H9 (cell line): ENCODE data around the gene SSBP3. TPM values are rescaled to one million over a fixed set of nuclear protein-coding genes. Genes with fewer than 3 reads are reported as not detected.

ENCODE experiments used
- DNase-seq: peaks from one replicate; pipeline ENCODE4 v3.0.0-alpha.2; 2017
- H2AFZ ChIP-seq: one replicate; pipeline ENCODE4 v1.6.1; 2013; ENCODE audit warnings: mild to moderate bottlenecking, low read length, control low read depth, moderate library complexity
- H2AK5ac ChIP-seq: 2 replicates; pipeline ENCODE4 v1.6.1; 2013; ENCODE audit warnings: low read length, control low read depth, mixed read lengths; ENCODE audit not compliant: insufficient read length
- H2BK120ac ChIP-seq: one replicate; pipeline ENCODE4 v1.6.1; 2013; ENCODE audit warnings: low read depth, mild to moderate bottlenecking, low read length, control low read depth, inconsistent platforms; ENCODE audit not compliant: poor library complexity, severe bottlenecking
- H2BK12ac ChIP-seq: 2 replicates; pipeline ENCODE4 v1.6.1; 2013; ENCODE audit warnings: low read length, control low read depth, mixed read lengths, low read depth; ENCODE audit not compliant: insufficient read length
- H2BK15ac ChIP-seq: 2 replicates; pipeline ENCODE4 v1.6.1; 2013; ENCODE audit warnings: low read depth, low read length, control low read depth
- H2BK20ac ChIP-seq: one replicate; pipeline ENCODE4 v1.6.1; 2013; ENCODE audit warnings: low read depth, mild to moderate bottlenecking, low read length, control low read depth, inconsistent platforms; ENCODE audit not compliant: poor library complexity, severe bottlenecking
- H2BK5ac ChIP-seq: 2 replicates; pipeline ENCODE4 v1.6.1; 2013; ENCODE audit warnings: low read length, control low read depth, mixed read lengths; ENCODE audit not compliant: insufficient read length
- H3K14ac ChIP-seq: 2 replicates; pipeline ENCODE4 v1.6.1; 2013; ENCODE audit warnings: low read length, control low read depth; ENCODE audit not compliant: insufficient read depth
- H3K18ac ChIP-seq: 2 replicates; pipeline ENCODE4 v1.6.1; 2013; ENCODE audit warnings: low read depth, mild to moderate bottlenecking, mixed read lengths, low read length, control low read depth; ENCODE audit not compliant: insufficient read length
- H3K23ac ChIP-seq: 2 replicates; pipeline ENCODE4 v1.6.1; 2013; ENCODE audit warnings: low read length, control low read depth, mixed read lengths, low read depth; ENCODE audit not compliant: insufficient read length
- H3K23me2 ChIP-seq: 2 replicates; pipeline ENCODE4 v1.6.1; 2013; ENCODE audit warnings: low read depth, mild to moderate bottlenecking, mixed read lengths, low read length, control low read depth; ENCODE audit not compliant: insufficient read length, poor library complexity, severe bottlenecking
- H3K27ac ChIP-seq: 2 replicates; pipeline ENCODE4 v1.5.1; 2013; ENCODE audit warnings: low read length, control low read depth, mixed read lengths, low read depth; ENCODE audit not compliant: insufficient read length
- H3K27me3 ChIP-seq: 2 replicates; pipeline ENCODE4 v1.6.1; 2013; ENCODE audit warnings: low read length, control low read depth, inconsistent platforms; ENCODE audit not compliant: insufficient read depth
- H3K4ac ChIP-seq: 2 replicates; pipeline ENCODE4 v1.6.1; 2013; ENCODE audit warnings: low read depth, mild to moderate bottlenecking, control low read depth, inconsistent platforms, low read length, moderate library complexity
- H3K4me1 ChIP-seq: 2 replicates; pipeline ENCODE4 v1.6.1; 2013; ENCODE audit warnings: low read length, control low read depth, inconsistent platforms; ENCODE audit not compliant: insufficient read depth
- H3K4me2 ChIP-seq: 2 replicates; pipeline ENCODE4 v1.6.1; 2013; ENCODE audit warnings: low read length, control low read depth, mixed read lengths; ENCODE audit not compliant: insufficient read length, insufficient read depth
- H3K56ac ChIP-seq: 2 replicates; pipeline ENCODE4 v1.6.1; 2013; ENCODE audit warnings: low read depth, mild to moderate bottlenecking, mixed read lengths, low read length, control low read depth; ENCODE audit not compliant: insufficient read length
- H3K79me1 ChIP-seq: 2 replicates; pipeline ENCODE4 v1.6.1; 2013; ENCODE audit warnings: low read depth, mild to moderate bottlenecking, moderate library complexity, low read length, control low read depth, inconsistent platforms; ENCODE audit not compliant: insufficient read depth, poor library complexity, severe bottlenecking
- H3K79me2 ChIP-seq: 2 replicates; pipeline ENCODE4 v1.6.1; 2013; ENCODE audit warnings: low read length, control low read depth, inconsistent platforms; ENCODE audit not compliant: insufficient read depth
- H3K9ac ChIP-seq: 2 replicates; pipeline ENCODE4 v1.6.1; 2013; ENCODE audit warnings: low read length, control low read depth, mixed read lengths; ENCODE audit not compliant: insufficient read length; ENCODE audit errors: extremely low read depth
- H3K9me3 ChIP-seq: one replicate; pipeline ENCODE4 v1.6.1; 2013; ENCODE audit warnings: low read depth, low read length, inconsistent platforms; ENCODE audit not compliant: control insufficient read depth
- H3T11ph ChIP-seq: one replicate; pipeline ENCODE4 v1.6.1; 2013; ENCODE audit warnings: mild to moderate bottlenecking, low read length, control low read depth, inconsistent platforms
- H4K20me1 ChIP-seq: one replicate; pipeline ENCODE4 v1.6.1; 2013; ENCODE audit not compliant: control insufficient read depth, insufficient read length, insufficient read depth
- H4K5ac ChIP-seq: 2 replicates; pipeline ENCODE4 v1.6.1; 2013; ENCODE audit warnings: low read depth, mild to moderate bottlenecking, mixed read lengths, low read length, control low read depth; ENCODE audit not compliant: insufficient read length
- H4K8ac ChIP-seq: replicated peaks from 2 replicates; pipeline ENCODE4 v1.6.1; 2013; ENCODE audit warnings: low read length, control low read depth, mixed read lengths, low read depth; ENCODE audit not compliant: insufficient read length
- H4K91ac ChIP-seq: 2 replicates; pipeline ENCODE4 v1.6.1; 2013; ENCODE audit warnings: low read depth, mild to moderate bottlenecking, moderate library complexity, mixed read lengths, low read length, control low read depth; ENCODE audit not compliant: insufficient read length
- H3K27ac Mint-ChIP-seq, 3 experiments: 2 replicates in 2 of 3; 3 replicates in 1 of 3; pipeline ENCODE4 v1.8.0; 2020 to 2021; ENCODE audit warnings: mixed read lengths in 3 of 3, mild to moderate bottlenecking in 1 of 3, moderate library complexity in 1 of 3
- H3K27me3 Mint-ChIP-seq: 2 replicates; pipeline ENCODE4 v1.8.0; 2021; ENCODE audit warnings: low read depth, mild to moderate bottlenecking, moderate library complexity, mixed read lengths
- H3K36me3 Mint-ChIP-seq, 3 experiments: 2 replicates in 2 of 3; 3 replicates in 1 of 3; pipeline ENCODE4 v1.8.0; 2020 to 2021; ENCODE audit warnings: low read depth in 3 of 3, mixed read lengths in 3 of 3; ENCODE audit not compliant: insufficient read depth in 1 of 3
- H3K4me1 Mint-ChIP-seq, 2 experiments: 2 replicates each; pipeline ENCODE4 v1.8.0; 2020; ENCODE audit warnings: mixed read lengths in 2 of 2
- H3K4me3 Mint-ChIP-seq, 2 experiments: 2 replicates in 1 of 2; 3 replicates in 1 of 2; pipeline ENCODE4 v1.8.0; 2020 to 2021; ENCODE audit warnings: mild to moderate bottlenecking in 2 of 2, mixed read lengths in 2 of 2, moderate library complexity in 1 of 2
- H3K9me3 Mint-ChIP-seq, 2 experiments: 2 replicates in 1 of 2; 3 replicates in 1 of 2; pipeline ENCODE4 v1.8.0; 2020; ENCODE audit warnings: mild to moderate bottlenecking in 2 of 2, mixed read lengths in 2 of 2, moderate library complexity in 1 of 2
- CTCF ChIP-seq: fragments of 200-600 bp; sonication (generic); conservative IDR thresholded peaks from 3 replicates; pipeline ENCODE4 v1.8.0; 2021; ENCODE audit warnings: antibody characterized with exemption, mild to moderate bottlenecking
- WGBS: extraction: QIAGEN DNeasy Blood & Tissue Kit; methylation state at CpG from one replicate; pipeline ENCODE4 v1.1.7; 2013; ENCODE audit warnings: missing lambda C conversion rate, low lambda C conversion rate, mixed read lengths; ENCODE audit not compliant: insufficient read length; ENCODE audit errors: extremely low coverage; 5-methylcytosine and 5-hydroxymethylcytosine counted together
- total RNA-seq: library from RNA; stranded (reverse); gene quantifications from 2 replicates; pipeline ENCODE4 v1.2.1, GENCODE V29; 2021

Gene SSBP3
- total RNA-seq, 1 experiment from 2014 or later = 126 TPM

GRCh38 chr1:54292002-54292911, 113.9 kb downstream of the SSBP3 start:
- H3K27ac Mint-ChIP-seq = peak overlapping the region; percentile 23 to 89 (median 88); a peak in 4 of 7 replicates
- no peak overlapping the region for H2AFZ ChIP-seq
- peaks cover 2% of the 10 kb centered on the region for H4K20me1 ChIP-seq
- no peak overlapping the region for H3K4ac ChIP-seq
- H3K4me1 ChIP-seq = peaks cover 13% of the 10 kb centered on the region
- no peak overlapping the region for H2BK12ac ChIP-seq
- H3K36me3 Mint-ChIP-seq = no peaks in the 10 kb centered on the region
- no peak overlapping the region for H3K56ac ChIP-seq
- no peak overlapping the region for H2BK20ac ChIP-seq
- WGBS = no CpG with 5 or more reads among the region's 10 CpGs
- no peak overlapping the region for H2BK15ac ChIP-seq
- H3K23me2 ChIP-seq = no peaks in the 10 kb centered on the region
- H3K18ac ChIP-seq = no peak overlapping the region
- no peaks in the 10 kb centered on the region for H3K27me3 Mint-ChIP-seq
- no peaks in the 10 kb centered on the region for H3K9me3 ChIP-seq
- H2BK120ac ChIP-seq = no peak overlapping the region
- TF ChIP-seq CTCF = no peak
- H3K27me3 ChIP-seq = no peaks in the 10 kb centered on the region
- H3K9ac ChIP-seq = no peak overlapping the region
- peaks cover 17% of the 10 kb centered on the region for H3K79me2 ChIP-seq
- H3K4me1 Mint-ChIP-seq = peaks cover 77 to 88% of the 10 kb centered on the region in 2 experiments
- DNase-seq = no peak
- H2BK5ac ChIP-seq = no peak overlapping the region
- no peak overlapping the region for H3K27ac ChIP-seq
- no peak overlapping the region for H3K23ac ChIP-seq
- peaks cover 8% of the 10 kb centered on the region for H3K79me1 ChIP-seq
- no peak overlapping the region for H3K4me2 ChIP-seq
- no peaks in the 10 kb centered on the region for H3K9me3 Mint-ChIP-seq
- H3K4me3 Mint-ChIP-seq = no peak overlapping the region
- no peak overlapping the region for H2AK5ac ChIP-seq
- no peak overlapping the region for H3T11ph ChIP-seq
- no peak overlapping the region for H4K91ac ChIP-seq
- no peak overlapping the region for H3K14ac ChIP-seq
- no peak overlapping the region for H4K5ac ChIP-seq
- no peak overlapping the region for H4K8ac ChIP-seq
